SU-DHL-6 (cell line): ENCODE measurements around the gene VAV3.

ENCODE experiments used
- H2AFZ ChIP-seq: fragments of 200-600 bp; sonication (generic); 2 replicates; pipeline ENCODE4 v1.6.1; 2014; ENCODE audit warnings: low read depth, mild to moderate bottlenecking, moderate library complexity, mixed read lengths, antibody characterized with exemption, low read length; ENCODE audit not compliant: severe bottlenecking
- H3F3A ChIP-seq: fragments of 200-600 bp; shearing (Covaris generic); 2 replicates; pipeline ENCODE4 v1.6.0; 2016; ENCODE audit warnings: antibody characterized with exemption, mild to moderate bottlenecking; ENCODE audit not compliant: insufficient read depth
- H3K27ac ChIP-seq: fragments of 200-600 bp; sonication (generic); 2 replicates; pipeline ENCODE4 v1.5.1; 2016; ENCODE audit warnings: low read depth, mild to moderate bottlenecking, low read length, moderate library complexity, mixed read lengths
- H3K27me3 ChIP-seq: fragments of 200-600 bp; sonication (generic), shearing (Covaris generic); 2 replicates; pipeline ENCODE4 v1.6.0; 2014; ENCODE audit warnings: mild to moderate bottlenecking, low read length
- H3K36me3 ChIP-seq: fragments of 200-600 bp; sonication (generic); 2 replicates; pipeline ENCODE4 v1.6.1; 2014; ENCODE audit warnings: mild to moderate bottlenecking, low read length, mixed read lengths
- H3K4me2 ChIP-seq: fragments of 300-600, 200-600 bp; shearing (Covaris generic), sonication (generic); 2 replicates; pipeline ENCODE4 v1.6.0; 2014; ENCODE audit warnings: low read length, low read depth, mild to moderate bottlenecking; ENCODE audit not compliant: poor library complexity, severe bottlenecking
- H3K4me3 ChIP-seq: fragments of 200-600 bp; sonication (generic); 2 replicates; pipeline ENCODE4 v1.5.1; 2014; ENCODE audit warnings: antibody characterized with exemption, low read length, mild to moderate bottlenecking, mixed read lengths; ENCODE audit not compliant: insufficient read depth, poor library complexity, severe bottlenecking
- H3K79me2 ChIP-seq: fragments of 200-600 bp; sonication (generic); 2 replicates; pipeline ENCODE4 v1.6.1; 2014; ENCODE audit warnings: mild to moderate bottlenecking, low read length, moderate library complexity; ENCODE audit not compliant: insufficient read depth
- H3K9ac ChIP-seq: fragments of 200-600 bp; sonication (generic); 2 replicates; pipeline ENCODE4 v1.7.0; 2014; ENCODE audit warnings: mild to moderate bottlenecking, low read length
- H3K9me2 ChIP-seq: fragments of 200-600 bp; sonication (generic); replicated peaks from 2 replicates; pipeline ENCODE4 v1.6.1; 2014; ENCODE audit warnings: low read length; ENCODE audit not compliant: insufficient read depth
- H3K9me3 ChIP-seq: fragments of 200-600 bp; sonication (generic); 2 replicates; pipeline ENCODE4 v1.6.1; 2014; ENCODE audit warnings: low read length, mixed read lengths; ENCODE audit not compliant: insufficient read depth
- H4K20me1 ChIP-seq: fragments of 200-600 bp; sonication (generic); 2 replicates; pipeline ENCODE4 v1.6.1; 2014; ENCODE audit warnings: low read depth, mild to moderate bottlenecking, antibody characterized with exemption, low read length, moderate library complexity, mixed read lengths
- CTCF ChIP-seq: fragments of 200-600 bp; sonication (generic); IDR thresholded peaks from one replicate; pipeline ENCODE4 v1.5.1; 2017; ENCODE audit warnings: antibody characterized with exemption, mild to moderate bottlenecking, low read length, moderate library complexity; ENCODE audit not compliant: insufficient read depth, poor library complexity, severe bottlenecking
- EZH2phosphoT487 ChIP-seq: fragments of 200-600 bp; sonication (generic), shearing (Covaris generic); conservative IDR thresholded peaks from 2 replicates; pipeline ENCODE4 v1.6.1; 2018; ENCODE audit warnings: mild to moderate bottlenecking, antibody characterized with exemption, low read length, moderate library complexity, mixed read lengths

Gene VAV3

DNA sequence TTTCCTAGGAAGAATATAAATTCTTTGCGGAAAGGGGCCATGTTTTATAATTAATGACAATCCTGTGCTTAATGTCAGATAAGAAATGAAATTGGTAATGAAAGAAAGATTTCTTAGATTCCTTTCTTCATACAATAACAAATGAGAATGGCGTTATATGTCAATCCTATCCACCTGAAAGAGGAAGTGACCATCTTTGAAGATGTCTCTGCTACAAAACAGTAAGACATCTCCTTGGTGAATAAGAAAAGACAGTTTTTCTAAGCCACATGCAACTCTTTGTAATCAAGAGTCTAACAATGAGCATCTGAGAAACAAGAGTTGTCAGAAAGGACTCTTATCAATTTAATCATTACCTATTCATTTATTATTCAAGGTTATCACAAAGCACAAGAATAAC, 286.0 kb downstream of the VAV3 start:
- Histone ChIP-seq H3K27ac (no peak overlapping the region), H3K9ac (no peak overlapping the region), H3K36me3 (no peaks in the 10 kb centered on the region), H3K27me3 (no peaks in the 10 kb centered on the region), H3K4me2 (no peak overlapping the region), H3F3A (no peaks in the 10 kb centered on the region), H3K79me2 (no peaks in the 10 kb centered on the region), H4K20me1 (no peaks in the 10 kb centered on the region), H2AFZ (no peak overlapping the region), H3K4me3 (no peak overlapping the region), H3K9me2 (no peaks in the 10 kb centered on the region), H3K9me3 (no peaks in the 10 kb centered on the region)
- no peak for TF ChIP-seq CTCF
- TF ChIP-seq EZH2phosphoT487, result no peak

DNA sequence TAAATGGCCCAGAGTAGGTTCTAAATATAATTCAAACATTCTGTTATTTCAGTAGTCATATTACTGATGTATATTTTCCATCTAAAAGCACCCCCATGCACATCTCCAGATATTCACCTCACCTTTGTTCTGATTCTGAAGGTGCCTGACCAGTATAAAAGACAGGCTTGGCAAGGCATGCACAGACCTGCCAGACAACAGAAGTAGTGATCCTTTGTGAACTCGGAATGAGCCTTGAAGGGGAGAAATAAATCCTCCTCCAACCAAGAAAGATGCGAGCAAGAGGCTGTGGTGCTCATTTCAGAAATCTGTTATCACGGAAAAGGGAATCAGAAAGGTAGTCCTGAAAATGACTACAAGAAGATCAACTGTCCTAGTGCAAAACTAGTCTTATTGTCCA, 287.3 kb downstream of the VAV3 start:
- H3K27me3 ChIP-seq, result no peaks in the 10 kb centered on the region
- no peak overlapping the region for H3K27ac ChIP-seq
- no peak overlapping the region for H3K4me2 ChIP-seq
- no peaks in the 10 kb centered on the region for H3K9me3 ChIP-seq
- no peak overlapping the region for H2AFZ ChIP-seq
- H3K36me3 ChIP-seq, result no peaks in the 10 kb centered on the region
- no peaks in the 10 kb centered on the region for H3F3A ChIP-seq
- H3K9ac ChIP-seq, result no peak overlapping the region
- H3K79me2 ChIP-seq, result no peaks in the 10 kb centered on the region
- H3K4me3 ChIP-seq, result no peak overlapping the region
- no peaks in the 10 kb centered on the region for H4K20me1 ChIP-seq
- no peak for TF ChIP-seq CTCF
- no peak for TF ChIP-seq EZH2phosphoT487
- no peaks in the 10 kb centered on the region for H3K9me2 ChIP-seq

DNA sequence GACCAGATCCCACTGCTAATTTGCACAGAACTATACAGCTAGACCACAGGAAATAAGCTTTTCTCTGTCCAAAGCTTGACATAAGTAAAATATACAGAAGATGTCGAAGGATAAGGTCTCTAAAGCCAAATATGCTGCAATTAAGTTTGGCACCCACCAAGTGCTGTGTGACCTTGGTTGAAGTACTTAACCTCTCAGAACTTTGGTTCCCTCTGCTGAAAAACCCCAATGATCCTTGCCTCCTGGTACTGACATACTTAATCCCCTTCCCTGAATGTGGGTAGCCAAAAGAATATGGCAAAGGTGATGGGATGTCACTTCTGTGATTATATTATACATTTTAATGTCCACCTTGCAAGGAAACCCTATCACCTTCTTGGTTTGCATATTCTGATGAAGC, 290.5 kb downstream of the VAV3 start:
- Histone ChIP-seq H3K9me2 (no peaks in the 10 kb centered on the region), H3K4me2 (no peak overlapping the region), H3K27me3 (no peaks in the 10 kb centered on the region), H4K20me1 (no peaks in the 10 kb centered on the region), H3K9me3 (no peaks in the 10 kb centered on the region), H2AFZ (no peak overlapping the region), H3K36me3 (no peaks in the 10 kb centered on the region), H3F3A (no peaks in the 10 kb centered on the region), H3K4me3 (no peak overlapping the region), H3K9ac (no peak overlapping the region), H3K27ac (no peak overlapping the region), H3K79me2 (no peaks in the 10 kb centered on the region)
- TF ChIP-seq EZH2phosphoT487 (no peak), CTCF (no peak)

DNA sequence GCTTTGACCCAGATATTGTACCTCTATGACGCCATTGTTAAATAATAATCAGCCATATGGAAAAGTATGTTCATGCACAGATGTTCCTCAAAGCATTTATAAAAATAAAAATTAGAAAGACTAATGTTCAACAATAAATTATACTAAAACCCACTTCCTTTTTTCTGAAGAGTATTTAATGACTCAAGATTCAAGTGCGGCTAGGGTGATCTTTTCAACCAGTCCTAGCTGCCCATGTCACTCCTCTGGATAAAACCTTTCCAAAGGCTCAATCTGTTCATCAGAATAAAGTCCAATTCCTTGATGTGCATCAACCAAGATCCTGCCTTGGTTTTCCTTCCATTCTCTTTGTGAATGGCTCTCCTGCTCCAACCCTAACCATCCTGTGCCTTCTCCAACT, 292.0 kb downstream of the VAV3 start:
- TF ChIP-seq CTCF (no peak), EZH2phosphoT487 (no peak)

More for the DNA sequence above, 292.0 kb downstream of the VAV3 start:
- no peak overlapping the region for H3K9ac ChIP-seq
- no peak overlapping the region for H3K4me3 ChIP-seq
- no peaks in the 10 kb centered on the region for H3F3A ChIP-seq
- H3K27me3 ChIP-seq, result no peaks in the 10 kb centered on the region
- no peak overlapping the region for H2AFZ ChIP-seq
- H4K20me1 ChIP-seq, result no peaks in the 10 kb centered on the region
- H3K79me2 ChIP-seq, result no peaks in the 10 kb centered on the region
- no peaks in the 10 kb centered on the region for H3K9me2 ChIP-seq
- no peak overlapping the region for H3K4me2 ChIP-seq
- no peaks in the 10 kb centered on the region for H3K36me3 ChIP-seq
- no peaks in the 10 kb centered on the region for H3K9me3 ChIP-seq
- H3K27ac ChIP-seq, result no peak overlapping the region
